MCF 10A (cell line): ENCODE data around the gene PPIAL4G. TPM values are rescaled to one million over a fixed set of nuclear protein-coding genes. Genes with fewer than 3 reads are reported as not detected.
A peak's percentile ranks its signal among the peaks of the same experiment; 100 is the strongest.
"Not testable (repeated sequence)": the region's sequence is repeated elsewhere in the genome, so short reads cannot be mapped to it uniquely, and the experiment has no call there.

Source experiments
- BruUV-seq: library from RNA; stranded (reverse); fragments of 400-500 nt; replicated peaks from 2 replicates; lab custom pipeline; 2021; lab: Mats Ljungman, UMichigan
- CTCF ChIA-PET: fragments of 300-600 bp; sonication (Branson Sonifier 250); formaldehyde crosslinking; extraction: SDS; loops from one replicate; lab custom pipeline; 2021; ENCODE audit warnings: antibody characterized with exemption, inconsistent platforms; lab: Yijun Ruan, JAX
- POLR2A ChIA-PET: fragments of 300-600, 350-650 bp; sonication (Branson Sonifier 250); formaldehyde crosslinking; extraction: SDS; loops from one replicate; lab custom pipeline; 2020; ENCODE audit warnings: antibody characterized with exemption, inconsistent platforms; lab: Yijun Ruan, JAX
- DNase-seq: peaks from one replicate; pipeline ENCODE4 v3.0.0-alpha.2; 2018; ENCODE audit not compliant: unreplicated experiment
- H3K27ac Mint-ChIP-seq: one replicate; pipeline ENCODE4 v1.8.0; 2022; ENCODE audit warnings: mild to moderate bottlenecking, low read depth, mixed read lengths; ENCODE audit not compliant: unreplicated experiment
- H3K27me3 Mint-ChIP-seq: one replicate; pipeline ENCODE4 v1.8.0; 2022; ENCODE audit warnings: mixed read lengths; ENCODE audit not compliant: insufficient read depth, unreplicated experiment
- H3K36me3 Mint-ChIP-seq: one replicate; pipeline ENCODE4 v1.8.0; 2022; ENCODE audit warnings: mild to moderate bottlenecking, moderate library complexity, mixed read lengths; ENCODE audit not compliant: insufficient read depth, unreplicated experiment
- H3K4me1 Mint-ChIP-seq: one replicate; pipeline ENCODE4 v1.8.0; 2022; ENCODE audit warnings: mixed read lengths; ENCODE audit not compliant: insufficient read depth, unreplicated experiment
- H3K4me3 Mint-ChIP-seq: one replicate; pipeline ENCODE4 v1.8.0; 2022; ENCODE audit warnings: mild to moderate bottlenecking, moderate library complexity, mixed read lengths; ENCODE audit not compliant: unreplicated experiment
- H3K9me3 Mint-ChIP-seq: one replicate; pipeline ENCODE4 v1.8.0; 2022; ENCODE audit warnings: mixed read lengths; ENCODE audit not compliant: unreplicated experiment
- intact Hi-C: fragments of 100-400 bp; cut with micrococcal nuclease; formaldehyde crosslinking; loops from 2 replicates; pipeline ENCODE4 v1.14.1; 2022
- total RNA-seq: library from RNA; stranded (reverse); gene quantifications from 2 replicates; pipeline ENCODE4 v1.2.3, GENCODE V29; 2022

Gene PPIAL4G
- total RNA-seq, 1 experiment from 2014 or later: not detected

GRCh38 chr1:148522072-148522471 lies 39.0 kb upstream of the PPIAL4G start:
- H3K27me3 Mint-ChIP-seq, H3K4me1 Mint-ChIP-seq, BruUV-seq, intact Hi-C loops, H3K9me3 Mint-ChIP-seq, CTCF ChIA-PET: not testable (repeated sequence)
- POLR2A ChIA-PET: interaction anchor here (1.3 kb wide), 1 partner anchor 129 kb away, joined by 3 read pairs; no protein-coding TSS in a partner anchor
- Mint-ChIP-seq H3K36me3 (peaks cover 14% of the 10 kb centered on the region), H3K4me3 (peak overlapping the region; percentile 86), H3K27ac (peak overlapping the region; percentile 100)
- peak; percentile 90 for DNase-seq

- H3K4me1 Mint-ChIP-seq, H3K27ac Mint-ChIP-seq, CTCF ChIA-PET, BruUV-seq, H3K27me3 Mint-ChIP-seq, DNase-seq, intact Hi-C loops, H3K4me3 Mint-ChIP-seq, H3K36me3 Mint-ChIP-seq, H3K9me3 Mint-ChIP-seq, POLR2A ChIA-PET: not testable (repeated sequence)
Measured at GRCh38 chr1:148514310-148514709, 31.2 kb upstream of the PPIAL4G start.

DNA sequence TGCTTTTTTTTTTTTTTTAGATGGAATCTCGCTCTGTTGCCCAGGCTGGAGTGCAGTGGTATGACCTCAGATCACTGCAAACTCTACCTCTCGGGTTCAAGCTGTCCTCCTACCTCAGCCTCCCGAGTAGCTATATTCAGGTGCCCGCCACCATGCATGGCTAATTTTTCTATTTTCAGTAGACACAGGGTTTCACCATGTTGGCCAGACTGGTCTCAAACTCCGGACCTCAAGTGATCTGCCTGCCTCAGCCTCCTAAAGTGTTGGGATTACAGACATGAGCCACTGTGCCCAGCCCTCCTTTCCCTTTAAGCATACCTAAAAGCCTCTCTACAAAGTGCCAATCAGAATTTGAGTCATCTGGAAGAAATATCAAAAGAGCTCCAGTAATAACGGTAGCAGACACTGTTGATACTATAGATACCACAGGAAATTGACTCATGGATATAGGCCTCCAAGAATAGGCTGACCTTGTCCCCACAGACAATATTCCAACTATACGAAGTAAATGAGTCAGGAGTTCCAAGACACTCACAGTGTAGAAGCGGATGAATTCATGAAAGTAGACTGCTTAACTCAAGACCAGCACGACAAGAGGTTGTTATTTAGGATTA lies 29.6 kb upstream of the PPIAL4G start:
- peak; percentile 17 for DNase-seq
- intact Hi-C loops, POLR2A ChIA-PET, BruUV-seq, H3K27ac Mint-ChIP-seq, H3K36me3 Mint-ChIP-seq, H3K27me3 Mint-ChIP-seq, H3K4me1 Mint-ChIP-seq, CTCF ChIA-PET, H3K4me3 Mint-ChIP-seq, H3K9me3 Mint-ChIP-seq: not testable (repeated sequence)

- POLR2A ChIA-PET: not testable (repeated sequence)
Measured at GRCh38 chr1:148493933-148494332, 10.8 kb upstream of the PPIAL4G start.

GRCh38 chr1:148481134-148481533 lies 2.0 kb downstream of the PPIAL4G start:
- CTCF ChIA-PET: not testable (repeated sequence)

More at GRCh38 chr1:148493933-148494332, 10.8 kb upstream of the PPIAL4G start:
- H3K4me3 Mint-ChIP-seq, H3K4me1 Mint-ChIP-seq, CTCF ChIA-PET, H3K9me3 Mint-ChIP-seq, H3K27ac Mint-ChIP-seq, BruUV-seq, H3K36me3 Mint-ChIP-seq, DNase-seq, intact Hi-C loops, H3K27me3 Mint-ChIP-seq: not testable (repeated sequence)

GRCh38 chr1:148459694-148460093 lies 23.4 kb downstream of the PPIAL4G start:
- H3K9me3 Mint-ChIP-seq, H3K4me1 Mint-ChIP-seq, H3K36me3 Mint-ChIP-seq, H3K27ac Mint-ChIP-seq, intact Hi-C loops, POLR2A ChIA-PET, DNase-seq, H3K27me3 Mint-ChIP-seq, BruUV-seq, CTCF ChIA-PET: not testable (repeated sequence)
- peak overlapping the region; percentile 83 for H3K4me3 Mint-ChIP-seq

More at GRCh38 chr1:148481134-148481533, 2.0 kb downstream of the PPIAL4G start:
- BruUV-seq, H3K9me3 Mint-ChIP-seq, DNase-seq, H3K27ac Mint-ChIP-seq, H3K27me3 Mint-ChIP-seq, POLR2A ChIA-PET, intact Hi-C loops, H3K4me3 Mint-ChIP-seq, H3K4me1 Mint-ChIP-seq, H3K36me3 Mint-ChIP-seq: not testable (repeated sequence)

GRCh38 chr1:148458901-148459581 lies 24.1 kb downstream of the PPIAL4G start:
- H3K27me3 Mint-ChIP-seq, CTCF ChIA-PET, POLR2A ChIA-PET, H3K4me1 Mint-ChIP-seq, H3K36me3 Mint-ChIP-seq, H3K9me3 Mint-ChIP-seq, intact Hi-C loops: not testable (repeated sequence)
- H3K4me3 Mint-ChIP-seq: peak overlapping the region; percentile 83
- TSS peak; percentile 54 for BruUV-seq
- peak overlapping the region; percentile 93 for H3K27ac Mint-ChIP-seq
- peak; percentile 7 for DNase-seq

- Mint-ChIP-seq H3K27ac (peak overlapping the region; percentile 93), H3K4me3 (peak overlapping the region; percentile 83)
- H3K36me3 Mint-ChIP-seq, H3K9me3 Mint-ChIP-seq, DNase-seq, H3K4me1 Mint-ChIP-seq, H3K27me3 Mint-ChIP-seq, CTCF ChIA-PET, POLR2A ChIA-PET, intact Hi-C loops, BruUV-seq: not testable (repeated sequence)
Measured at GRCh38 chr1:148458398-148458797, 24.7 kb downstream of the PPIAL4G start.

GRCh38 chr1:148452845-148453244 lies 30.3 kb downstream of the PPIAL4G start:
- H3K9me3 Mint-ChIP-seq, H3K4me1 Mint-ChIP-seq, H3K27me3 Mint-ChIP-seq, intact Hi-C loops, POLR2A ChIA-PET, H3K27ac Mint-ChIP-seq, BruUV-seq, H3K36me3 Mint-ChIP-seq, CTCF ChIA-PET, H3K4me3 Mint-ChIP-seq: not testable (repeated sequence)
- peak; percentile 58 for DNase-seq
